WTC11 (cell line): ENCODE results near the gene RPS24. TPM values are rescaled to one million over a fixed set of nuclear protein-coding genes. Genes with fewer than 3 reads are reported as not detected.

Source experiments
- ATAC-seq: fragments of 200-7000 bp; cut with Tn5 transposase; 2 replicates; pipeline ENCODE4 v1.10.0; 2021; ENCODE audit warnings: mild to moderate bottlenecking, moderate library complexity
- CTCF ChIA-PET: fragments of 300-600 bp; sonication (Branson Sonifier 250); formaldehyde crosslinking; loops from one replicate; lab custom pipeline; 2021; ENCODE audit warnings: antibody characterized with exemption; lab: Charles Lee
- POLR2A ChIA-PET: fragments of 350-600 bp; sonication (Branson Sonifier 250); formaldehyde crosslinking; loops from one replicate; lab custom pipeline; 2021; ENCODE audit warnings: antibody characterized with exemption; lab: Charles Lee
- DNase-seq: peaks from one replicate; pipeline ENCODE4 v3.0.0; 2021; ENCODE audit warnings: low spot score
- H3K27ac Mint-ChIP-seq: 2 replicates; pipeline ENCODE4 v1.8.0; 2021; ENCODE audit warnings: mixed read lengths
- H3K27me3 Mint-ChIP-seq: 2 replicates; pipeline ENCODE4 v1.8.0; 2021; ENCODE audit warnings: low read depth, mild to moderate bottlenecking, moderate library complexity, mixed read lengths
- H3K36me3 Mint-ChIP-seq: 2 replicates; pipeline ENCODE4 v1.8.0; 2021; ENCODE audit warnings: mixed read lengths
- H3K4me1 Mint-ChIP-seq: 2 replicates; pipeline ENCODE4 v1.8.0; 2022; ENCODE audit warnings: mixed read lengths
- H3K4me3 Mint-ChIP-seq: 2 replicates; pipeline ENCODE4 v1.8.0; 2021; ENCODE audit warnings: mild to moderate bottlenecking, moderate library complexity, mixed read lengths
- H3K9me3 Mint-ChIP-seq: 2 replicates; pipeline ENCODE4 v1.8.0; 2021; ENCODE audit warnings: mixed read lengths
- CBFB ChIP-seq: sonication (generic); formaldehyde crosslinking; IDR thresholded peaks from 2 replicates; pipeline ENCODE4 v1.8.1; 2022; ENCODE audit warnings: mild to moderate bottlenecking, low read depth, missing genetic modification reagents
- FOXP1 ChIP-seq: sonication (generic); formaldehyde crosslinking; IDR thresholded peaks from 2 replicates; pipeline ENCODE4 v1.8.0; 2022; ENCODE audit warnings: missing genetic modification reagents, mild to moderate bottlenecking, moderate library complexity, borderline replicate concordance
- PRRX2 ChIP-seq: fragments of 250-450 bp; sonication (Bioruptor Pico); IDR thresholded peaks from 2 replicates; pipeline ENCODE4 v1.8.0; 2021; ENCODE audit warnings: mild to moderate bottlenecking
- TEAD1 ChIP-seq: sonication (generic); formaldehyde crosslinking; IDR thresholded peaks from 2 replicates; pipeline ENCODE4 v1.8.0; 2022; ENCODE audit warnings: mild to moderate bottlenecking, missing genetic modification reagents
- ZBTB21 ChIP-seq: sonication (generic); formaldehyde crosslinking; IDR thresholded peaks from 2 replicates; pipeline ENCODE4 v1.8.1; 2023; ENCODE audit warnings: mild to moderate bottlenecking, missing genetic modification reagents, borderline replicate concordance
- ZNF121 ChIP-seq: sonication (generic); formaldehyde crosslinking; IDR thresholded peaks from 2 replicates; pipeline ENCODE4 v1.8.0; 2023; ENCODE audit warnings: missing genetic modification reagents
- total RNA-seq: library from RNA; stranded (reverse); gene quantifications from 3 replicates; pipeline ENCODE4 v1.2.3, GENCODE V29; 2021
- TF ChIP-seq, protein P1 (sequence below): fragments of 250-450 bp; sonication (Bioruptor Pico); IDR thresholded peaks from 2 replicates; pipeline ENCODE4 v1.8.0; 2021; ENCODE audit warnings: mild to moderate bottlenecking
- TF ChIP-seq, protein P2 (sequence below): sonication (generic); formaldehyde crosslinking; IDR thresholded peaks from 2 replicates; pipeline ENCODE4 v1.8.1; 2023; ENCODE audit warnings: mild to moderate bottlenecking, missing genetic modification reagents
- TF ChIP-seq, protein P3 (sequence below): fragments of 250-450 bp; sonication (Bioruptor Pico); conservative IDR thresholded peaks from 2 replicates; pipeline ENCODE4 v1.9.0; 2021; ENCODE audit warnings: mild to moderate bottlenecking
- TF ChIP-seq, protein P4 (sequence below): sonication (generic); formaldehyde crosslinking; IDR thresholded peaks from 2 replicates; pipeline ENCODE4 v1.8.1; 2023; ENCODE audit warnings: mild to moderate bottlenecking, missing genetic modification reagents, moderate library complexity
- TF ChIP-seq, protein P5 (sequence below): sonication (generic); formaldehyde crosslinking; IDR thresholded peaks from 2 replicates; pipeline ENCODE4 v1.8.0; 2022; ENCODE audit warnings: missing genetic modification reagents
- TF ChIP-seq, protein P6 (sequence below): sonication (generic); formaldehyde crosslinking; conservative IDR thresholded peaks from 2 replicates; pipeline ENCODE4 v1.8.1; 2023; ENCODE audit warnings: mild to moderate bottlenecking, low read depth, missing genetic modification reagents, moderate library complexity
- TF ChIP-seq, protein P7 (sequence below): fragments of 250-450 bp; sonication (Bioruptor Pico); IDR thresholded peaks from 2 replicates; pipeline ENCODE4 v1.9.0; 2021; ENCODE audit warnings: mild to moderate bottlenecking, borderline replicate concordance
- TF ChIP-seq, protein P8 (sequence below): fragments of 250-450 bp; sonication (Bioruptor Pico); IDR thresholded peaks from 2 replicates; pipeline ENCODE4 v2.1.2; 2022; ENCODE audit warnings: mild to moderate bottlenecking, moderate library complexity

Gene RPS24
- total RNA-seq, 1 experiment from 2014 or later = 1,819 TPM

DNA sequence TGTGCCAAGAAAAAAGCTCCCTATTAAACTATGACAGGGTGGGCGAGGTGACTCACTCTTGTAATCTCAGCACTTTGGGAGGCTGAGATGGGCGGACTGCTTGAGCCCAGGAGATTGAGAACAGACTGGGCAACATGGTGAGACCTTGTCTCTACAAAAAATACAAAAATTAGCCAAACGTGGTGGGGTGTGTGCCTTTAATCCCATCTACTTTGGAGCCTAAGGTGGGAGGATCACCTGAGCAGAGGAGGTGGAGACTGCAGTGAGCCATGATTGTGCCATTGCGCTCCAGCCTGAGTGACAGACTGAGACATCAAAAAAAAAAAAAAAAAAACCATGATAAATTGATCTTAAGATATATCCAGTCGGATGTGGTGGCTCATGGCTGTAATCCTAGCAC, 15.8 kb upstream of the RPS24 start:
- no peak overlapping the region for H3K4me3 Mint-ChIP-seq
- H3K27ac Mint-ChIP-seq = no peak overlapping the region
- TF ChIP-seq, protein P1, sequence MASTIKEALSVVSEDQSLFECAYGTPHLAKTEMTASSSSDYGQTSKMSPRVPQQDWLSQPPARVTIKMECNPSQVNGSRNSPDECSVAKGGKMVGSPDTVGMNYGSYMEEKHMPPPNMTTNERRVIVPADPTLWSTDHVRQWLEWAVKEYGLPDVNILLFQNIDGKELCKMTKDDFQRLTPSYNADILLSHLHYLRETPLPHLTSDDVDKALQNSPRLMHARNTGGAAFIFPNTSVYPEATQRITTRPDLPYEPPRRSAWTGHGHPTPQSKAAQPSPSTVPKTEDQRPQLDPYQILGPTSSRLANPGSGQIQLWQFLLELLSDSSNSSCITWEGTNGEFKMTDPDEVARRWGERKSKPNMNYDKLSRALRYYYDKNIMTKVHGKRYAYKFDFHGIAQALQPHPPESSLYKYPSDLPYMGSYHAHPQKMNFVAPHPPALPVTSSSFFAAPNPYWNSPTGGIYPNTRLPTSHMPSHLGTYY (CRISPR knock-in tag) = no peak
- TF ChIP-seq, protein P2, sequence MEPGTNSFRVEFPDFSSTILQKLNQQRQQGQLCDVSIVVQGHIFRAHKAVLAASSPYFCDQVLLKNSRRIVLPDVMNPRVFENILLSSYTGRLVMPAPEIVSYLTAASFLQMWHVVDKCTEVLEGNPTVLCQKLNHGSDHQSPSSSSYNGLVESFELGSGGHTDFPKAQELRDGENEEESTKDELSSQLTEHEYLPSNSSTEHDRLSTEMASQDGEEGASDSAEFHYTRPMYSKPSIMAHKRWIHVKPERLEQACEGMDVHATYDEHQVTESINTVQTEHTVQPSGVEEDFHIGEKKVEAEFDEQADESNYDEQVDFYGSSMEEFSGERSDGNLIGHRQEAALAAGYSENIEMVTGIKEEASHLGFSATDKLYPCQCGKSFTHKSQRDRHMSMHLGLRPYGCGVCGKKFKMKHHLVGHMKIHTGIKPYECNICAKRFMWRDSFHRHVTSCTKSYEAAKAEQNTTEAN (CRISPR knock-in tag) = no peak
- TF ChIP-seq, protein P3, sequence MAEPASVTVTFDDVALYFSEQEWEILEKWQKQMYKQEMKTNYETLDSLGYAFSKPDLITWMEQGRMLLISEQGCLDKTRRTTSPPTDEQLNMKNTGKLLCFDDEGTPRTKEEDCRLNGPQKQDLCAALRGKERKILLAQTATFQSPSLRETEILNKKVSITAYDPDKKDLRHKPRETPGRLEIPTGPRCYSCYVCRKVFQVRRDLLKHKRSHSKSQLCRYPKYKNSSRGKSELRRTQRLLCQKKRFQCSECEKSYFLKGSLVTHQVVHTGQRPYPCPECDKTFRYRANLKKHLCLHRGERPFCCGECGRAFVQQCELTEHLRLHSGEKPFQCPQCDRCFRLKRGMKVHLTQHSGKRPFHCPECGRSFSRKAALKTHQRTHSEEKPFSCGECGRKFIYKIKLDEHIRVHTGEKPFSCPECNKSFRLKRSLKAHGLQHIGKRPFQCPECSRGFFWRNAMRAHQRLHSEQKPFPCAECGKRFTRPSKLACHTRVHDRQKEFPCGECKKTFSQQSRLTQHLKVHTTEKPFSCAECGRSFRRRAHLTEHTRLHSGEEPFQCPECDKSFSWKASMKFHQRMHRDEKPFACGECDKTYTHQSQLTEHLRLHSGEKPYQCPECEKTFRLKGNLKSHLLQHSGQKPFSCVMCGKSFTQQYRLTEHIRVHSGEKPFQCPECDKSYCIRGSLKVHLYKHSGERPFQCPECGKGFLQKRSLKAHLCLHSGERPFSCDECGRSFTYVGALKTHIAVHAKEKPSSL (CRISPR knock-in tag) = no peak
- TF ChIP-seq PRRX2 (CRISPR knock-in tag) (no peak), ZNF121 (no peak), TEAD1 (CRISPR knock-in tag) (no peak), FOXP1 (CRISPR knock-in tag) (no peak)
- TF ChIP-seq, protein P4, sequence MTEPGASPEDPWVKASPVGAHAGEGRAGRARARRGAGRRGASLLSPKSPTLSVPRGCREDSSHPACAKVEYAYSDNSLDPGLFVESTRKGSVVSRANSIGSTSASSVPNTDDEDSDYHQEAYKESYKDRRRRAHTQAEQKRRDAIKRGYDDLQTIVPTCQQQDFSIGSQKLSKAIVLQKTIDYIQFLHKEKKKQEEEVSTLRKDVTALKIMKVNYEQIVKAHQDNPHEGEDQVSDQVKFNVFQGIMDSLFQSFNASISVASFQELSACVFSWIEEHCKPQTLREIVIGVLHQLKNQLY (CRISPR knock-in tag) = no peak
- TF ChIP-seq, protein P5, sequence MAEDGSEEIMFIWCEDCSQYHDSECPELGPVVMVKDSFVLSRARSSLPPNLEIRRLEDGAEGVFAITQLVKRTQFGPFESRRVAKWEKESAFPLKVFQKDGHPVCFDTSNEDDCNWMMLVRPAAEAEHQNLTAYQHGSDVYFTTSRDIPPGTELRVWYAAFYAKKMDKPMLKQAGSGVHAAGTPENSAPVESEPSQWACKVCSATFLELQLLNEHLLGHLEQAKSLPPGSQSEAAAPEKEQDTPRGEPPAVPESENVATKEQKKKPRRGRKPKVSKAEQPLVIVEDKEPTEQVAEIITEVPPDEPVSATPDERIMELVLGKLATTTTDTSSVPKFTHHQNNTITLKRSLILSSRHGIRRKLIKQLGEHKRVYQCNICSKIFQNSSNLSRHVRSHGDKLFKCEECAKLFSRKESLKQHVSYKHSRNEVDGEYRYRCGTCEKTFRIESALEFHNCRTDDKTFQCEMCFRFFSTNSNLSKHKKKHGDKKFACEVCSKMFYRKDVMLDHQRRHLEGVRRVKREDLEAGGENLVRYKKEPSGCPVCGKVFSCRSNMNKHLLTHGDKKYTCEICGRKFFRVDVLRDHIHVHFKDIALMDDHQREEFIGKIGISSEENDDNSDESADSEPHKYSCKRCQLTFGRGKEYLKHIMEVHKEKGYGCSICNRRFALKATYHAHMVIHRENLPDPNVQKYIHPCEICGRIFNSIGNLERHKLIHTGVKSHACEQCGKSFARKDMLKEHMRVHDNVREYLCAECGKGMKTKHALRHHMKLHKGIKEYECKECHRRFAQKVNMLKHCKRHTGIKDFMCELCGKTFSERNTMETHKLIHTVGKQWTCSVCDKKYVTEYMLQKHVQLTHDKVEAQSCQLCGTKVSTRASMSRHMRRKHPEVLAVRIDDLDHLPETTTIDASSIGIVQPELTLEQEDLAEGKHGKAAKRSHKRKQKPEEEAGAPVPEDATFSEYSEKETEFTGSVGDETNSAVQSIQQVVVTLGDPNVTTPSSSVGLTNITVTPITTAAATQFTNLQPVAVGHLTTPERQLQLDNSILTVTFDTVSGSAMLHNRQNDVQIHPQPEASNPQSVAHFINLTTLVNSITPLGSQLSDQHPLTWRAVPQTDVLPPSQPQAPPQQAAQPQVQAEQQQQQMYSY (CRISPR knock-in tag) = no peak
- ATAC-seq = no peak
- no peaks in the 10 kb centered on the region for H3K27me3 Mint-ChIP-seq
- peaks cover 71% of the 10 kb centered on the region for H3K36me3 Mint-ChIP-seq
- no peaks in the 10 kb centered on the region for H3K9me3 Mint-ChIP-seq
- no peaks in the 10 kb centered on the region for H3K4me1 Mint-ChIP-seq
- ChIA-PET CTCF (no interaction called here), POLR2A (interaction anchor here (0.7 kb wide), 1 partner anchor 152 kb away, joined by 6 read pairs; no protein-coding TSS in a partner anchor)
- no peak for DNase-seq

DNA sequence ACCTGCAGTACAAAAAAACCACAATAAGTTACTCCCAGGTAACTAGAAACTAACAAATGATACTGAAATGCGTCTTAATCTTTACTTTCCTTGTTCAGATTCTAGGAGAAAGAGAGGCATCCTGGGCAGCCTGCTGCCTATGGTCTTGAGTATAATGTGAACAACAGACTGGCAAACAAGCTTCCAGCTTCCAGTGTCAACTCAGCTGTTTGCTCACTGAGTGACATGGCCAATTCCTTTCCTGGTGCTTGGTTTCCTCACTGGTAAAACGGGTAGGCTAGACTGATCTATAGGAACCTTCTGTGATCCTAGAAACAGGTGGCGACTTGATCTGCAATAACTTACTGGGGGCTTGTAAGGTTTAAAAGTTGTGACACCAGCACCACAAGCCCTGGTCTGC, 14.4 kb upstream of the RPS24 start:
- Mint-ChIP-seq H3K9me3 (no peaks in the 10 kb centered on the region), H3K27ac (no peak overlapping the region), H3K27me3 (no peaks in the 10 kb centered on the region), H3K4me3 (no peak overlapping the region), H3K36me3 (peaks cover 71% of the 10 kb centered on the region), H3K4me1 (no peaks in the 10 kb centered on the region)
- CTCF ChIA-PET = interaction anchor here (0.7 kb wide), 1 partner anchor 182 kb away, joined by 8 read pairs; no protein-coding TSS in a partner anchor
- DNase-seq (no peak), ATAC-seq (no peak)
- POLR2A ChIA-PET = no interaction called here
- TF ChIP-seq, protein P6, sequence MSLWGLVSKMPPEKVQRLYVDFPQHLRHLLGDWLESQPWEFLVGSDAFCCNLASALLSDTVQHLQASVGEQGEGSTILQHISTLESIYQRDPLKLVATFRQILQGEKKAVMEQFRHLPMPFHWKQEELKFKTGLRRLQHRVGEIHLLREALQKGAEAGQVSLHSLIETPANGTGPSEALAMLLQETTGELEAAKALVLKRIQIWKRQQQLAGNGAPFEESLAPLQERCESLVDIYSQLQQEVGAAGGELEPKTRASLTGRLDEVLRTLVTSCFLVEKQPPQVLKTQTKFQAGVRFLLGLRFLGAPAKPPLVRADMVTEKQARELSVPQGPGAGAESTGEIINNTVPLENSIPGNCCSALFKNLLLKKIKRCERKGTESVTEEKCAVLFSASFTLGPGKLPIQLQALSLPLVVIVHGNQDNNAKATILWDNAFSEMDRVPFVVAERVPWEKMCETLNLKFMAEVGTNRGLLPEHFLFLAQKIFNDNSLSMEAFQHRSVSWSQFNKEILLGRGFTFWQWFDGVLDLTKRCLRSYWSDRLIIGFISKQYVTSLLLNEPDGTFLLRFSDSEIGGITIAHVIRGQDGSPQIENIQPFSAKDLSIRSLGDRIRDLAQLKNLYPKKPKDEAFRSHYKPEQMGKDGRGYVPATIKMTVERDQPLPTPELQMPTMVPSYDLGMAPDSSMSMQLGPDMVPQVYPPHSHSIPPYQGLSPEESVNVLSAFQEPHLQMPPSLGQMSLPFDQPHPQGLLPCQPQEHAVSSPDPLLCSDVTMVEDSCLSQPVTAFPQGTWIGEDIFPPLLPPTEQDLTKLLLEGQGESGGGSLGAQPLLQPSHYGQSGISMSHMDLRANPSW (CRISPR knock-in tag) = no peak
- TF ChIP-seq CBFB = no peak
- TF ChIP-seq, protein P7, sequence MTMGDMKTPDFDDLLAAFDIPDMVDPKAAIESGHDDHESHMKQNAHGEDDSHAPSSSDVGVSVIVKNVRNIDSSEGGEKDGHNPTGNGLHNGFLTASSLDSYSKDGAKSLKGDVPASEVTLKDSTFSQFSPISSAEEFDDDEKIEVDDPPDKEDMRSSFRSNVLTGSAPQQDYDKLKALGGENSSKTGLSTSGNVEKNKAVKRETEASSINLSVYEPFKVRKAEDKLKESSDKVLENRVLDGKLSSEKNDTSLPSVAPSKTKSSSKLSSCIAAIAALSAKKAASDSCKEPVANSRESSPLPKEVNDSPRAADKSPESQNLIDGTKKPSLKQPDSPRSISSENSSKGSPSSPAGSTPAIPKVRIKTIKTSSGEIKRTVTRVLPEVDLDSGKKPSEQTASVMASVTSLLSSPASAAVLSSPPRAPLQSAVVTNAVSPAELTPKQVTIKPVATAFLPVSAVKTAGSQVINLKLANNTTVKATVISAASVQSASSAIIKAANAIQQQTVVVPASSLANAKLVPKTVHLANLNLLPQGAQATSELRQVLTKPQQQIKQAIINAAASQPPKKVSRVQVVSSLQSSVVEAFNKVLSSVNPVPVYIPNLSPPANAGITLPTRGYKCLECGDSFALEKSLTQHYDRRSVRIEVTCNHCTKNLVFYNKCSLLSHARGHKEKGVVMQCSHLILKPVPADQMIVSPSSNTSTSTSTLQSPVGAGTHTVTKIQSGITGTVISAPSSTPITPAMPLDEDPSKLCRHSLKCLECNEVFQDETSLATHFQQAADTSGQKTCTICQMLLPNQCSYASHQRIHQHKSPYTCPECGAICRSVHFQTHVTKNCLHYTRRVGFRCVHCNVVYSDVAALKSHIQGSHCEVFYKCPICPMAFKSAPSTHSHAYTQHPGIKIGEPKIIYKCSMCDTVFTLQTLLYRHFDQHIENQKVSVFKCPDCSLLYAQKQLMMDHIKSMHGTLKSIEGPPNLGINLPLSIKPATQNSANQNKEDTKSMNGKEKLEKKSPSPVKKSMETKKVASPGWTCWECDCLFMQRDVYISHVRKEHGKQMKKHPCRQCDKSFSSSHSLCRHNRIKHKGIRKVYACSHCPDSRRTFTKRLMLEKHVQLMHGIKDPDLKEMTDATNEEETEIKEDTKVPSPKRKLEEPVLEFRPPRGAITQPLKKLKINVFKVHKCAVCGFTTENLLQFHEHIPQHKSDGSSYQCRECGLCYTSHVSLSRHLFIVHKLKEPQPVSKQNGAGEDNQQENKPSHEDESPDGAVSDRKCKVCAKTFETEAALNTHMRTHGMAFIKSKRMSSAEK (CRISPR knock-in tag) = no peak
- no peak for TF ChIP-seq ZBTB21 (CRISPR knock-in tag)
- TF ChIP-seq, protein P8, sequence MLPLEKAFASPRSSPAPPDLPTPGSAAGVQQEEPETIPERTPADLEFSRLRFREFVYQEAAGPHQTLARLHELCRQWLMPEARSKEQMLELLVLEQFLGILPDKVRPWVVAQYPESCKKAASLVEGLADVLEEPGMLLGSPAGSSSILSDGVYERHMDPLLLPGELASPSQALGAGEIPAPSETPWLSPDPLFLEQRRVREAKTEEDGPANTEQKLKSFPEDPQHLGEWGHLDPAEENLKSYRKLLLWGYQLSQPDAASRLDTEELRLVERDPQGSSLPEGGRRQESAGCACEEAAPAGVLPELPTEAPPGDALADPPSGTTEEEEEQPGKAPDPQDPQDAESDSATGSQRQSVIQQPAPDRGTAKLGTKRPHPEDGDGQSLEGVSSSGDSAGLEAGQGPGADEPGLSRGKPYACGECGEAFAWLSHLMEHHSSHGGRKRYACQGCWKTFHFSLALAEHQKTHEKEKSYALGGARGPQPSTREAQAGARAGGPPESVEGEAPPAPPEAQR = no peak
